ENCODE results near the gene MESP2.

Gene MESP2

DNA sequence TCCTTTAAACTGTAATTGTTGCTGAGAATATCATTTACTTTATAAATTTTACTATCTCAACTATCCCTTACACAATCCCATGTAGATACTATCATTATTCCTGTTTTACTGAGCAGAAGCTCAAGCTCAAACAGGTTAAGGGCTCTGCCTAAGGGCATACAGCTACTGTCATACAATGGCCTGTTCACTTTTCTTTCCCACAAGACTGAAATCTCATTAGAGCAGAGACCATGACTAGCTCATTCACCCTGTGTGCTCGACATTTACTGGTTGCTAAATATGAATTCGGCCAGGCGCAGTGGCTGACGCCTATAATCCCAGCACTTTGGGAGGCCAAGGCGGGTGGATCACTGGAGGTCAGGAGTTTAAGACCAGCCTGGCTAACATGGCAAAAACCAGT lies 1.6 kb upstream of the MESP2 start:
- TF ChIP-seq ZFX (IDR thresholded peaks at IDR 0.05; ENCODE audit: borderline replicate concordance) = no peak
- TF ChIP-seq, protein P1, sequence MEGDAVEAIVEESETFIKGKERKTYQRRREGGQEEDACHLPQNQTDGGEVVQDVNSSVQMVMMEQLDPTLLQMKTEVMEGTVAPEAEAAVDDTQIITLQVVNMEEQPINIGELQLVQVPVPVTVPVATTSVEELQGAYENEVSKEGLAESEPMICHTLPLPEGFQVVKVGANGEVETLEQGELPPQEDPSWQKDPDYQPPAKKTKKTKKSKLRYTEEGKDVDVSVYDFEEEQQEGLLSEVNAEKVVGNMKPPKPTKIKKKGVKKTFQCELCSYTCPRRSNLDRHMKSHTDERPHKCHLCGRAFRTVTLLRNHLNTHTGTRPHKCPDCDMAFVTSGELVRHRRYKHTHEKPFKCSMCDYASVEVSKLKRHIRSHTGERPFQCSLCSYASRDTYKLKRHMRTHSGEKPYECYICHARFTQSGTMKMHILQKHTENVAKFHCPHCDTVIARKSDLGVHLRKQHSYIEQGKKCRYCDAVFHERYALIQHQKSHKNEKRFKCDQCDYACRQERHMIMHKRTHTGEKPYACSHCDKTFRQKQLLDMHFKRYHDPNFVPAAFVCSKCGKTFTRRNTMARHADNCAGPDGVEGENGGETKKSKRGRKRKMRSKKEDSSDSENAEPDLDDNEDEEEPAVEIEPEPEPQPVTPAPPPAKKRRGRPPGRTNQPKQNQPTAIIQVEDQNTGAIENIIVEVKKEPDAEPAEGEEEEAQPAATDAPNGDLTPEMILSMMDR (IDR thresholded peaks at IDR 0.05) = no peak
- H3K27ac ChIP-seq = no peak overlapping the region

DNA sequence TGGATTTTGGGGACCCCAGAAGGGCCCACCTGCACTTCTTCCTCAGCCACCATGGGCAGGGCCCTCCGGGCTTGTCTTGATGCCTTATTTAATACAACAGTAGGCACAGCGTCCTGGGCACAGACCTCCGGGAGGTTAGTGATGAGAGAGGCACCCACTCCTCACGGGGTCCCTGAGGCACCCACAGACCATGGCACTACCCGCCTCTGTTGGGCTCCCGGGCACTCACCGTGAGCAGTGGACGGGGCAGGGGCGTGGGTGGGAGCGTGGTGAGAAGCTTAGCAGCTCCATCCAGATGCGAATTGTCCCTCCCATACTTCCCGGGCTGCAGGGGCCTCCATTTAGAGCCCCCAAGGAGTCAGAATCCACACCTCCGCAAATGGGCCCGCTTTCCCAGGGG lies 317 bp upstream of the MESP2 start:
- peak overlapping the region; percentile 42 for H3K27ac ChIP-seq
- no peak for TF ChIP-seq ZFX (IDR thresholded peaks at IDR 0.05; ENCODE audit: borderline replicate concordance)
- TF ChIP-seq, protein P1 (IDR thresholded peaks at IDR 0.05) = no peak

DNA sequence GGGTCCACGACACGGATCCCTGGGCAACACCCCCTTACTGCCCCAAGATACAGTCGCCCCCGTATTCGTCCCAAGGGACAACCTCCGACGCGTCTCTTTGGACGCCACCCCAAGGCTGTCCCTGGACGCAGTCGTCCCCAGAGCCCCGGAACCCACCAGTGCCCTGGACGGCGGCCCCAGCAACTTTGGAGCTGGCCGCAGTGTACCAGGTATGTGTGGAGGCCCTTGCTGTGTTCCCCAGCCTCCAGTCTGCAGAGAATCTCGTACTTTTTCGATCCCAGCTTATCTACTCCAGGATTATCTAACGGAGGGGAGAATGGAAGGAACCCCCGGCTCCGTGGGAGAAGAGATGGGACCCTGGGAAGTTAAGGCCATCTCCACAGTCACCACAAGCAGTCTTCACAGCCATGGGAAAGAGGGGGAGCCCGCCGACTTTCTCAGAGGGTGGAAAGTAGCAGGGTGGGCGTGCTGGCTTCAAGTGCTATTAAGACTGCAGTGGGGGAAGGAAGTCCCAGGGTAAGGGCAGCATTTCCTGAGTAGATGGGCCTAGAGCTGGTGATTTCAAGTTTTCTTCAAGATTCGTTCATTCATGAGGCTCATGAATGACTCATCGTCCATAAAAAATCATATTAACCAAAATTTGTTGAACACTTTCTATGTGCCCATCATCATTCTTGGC lies 1.1 kb downstream of the MESP2 start:
- no peak overlapping the region for H3K27ac ChIP-seq
- TF ChIP-seq, protein P1 (IDR thresholded peaks at IDR 0.05) = no peak
- TF ChIP-seq ZFX (IDR thresholded peaks at IDR 0.05; ENCODE audit: borderline replicate concordance) = no peak

DNA sequence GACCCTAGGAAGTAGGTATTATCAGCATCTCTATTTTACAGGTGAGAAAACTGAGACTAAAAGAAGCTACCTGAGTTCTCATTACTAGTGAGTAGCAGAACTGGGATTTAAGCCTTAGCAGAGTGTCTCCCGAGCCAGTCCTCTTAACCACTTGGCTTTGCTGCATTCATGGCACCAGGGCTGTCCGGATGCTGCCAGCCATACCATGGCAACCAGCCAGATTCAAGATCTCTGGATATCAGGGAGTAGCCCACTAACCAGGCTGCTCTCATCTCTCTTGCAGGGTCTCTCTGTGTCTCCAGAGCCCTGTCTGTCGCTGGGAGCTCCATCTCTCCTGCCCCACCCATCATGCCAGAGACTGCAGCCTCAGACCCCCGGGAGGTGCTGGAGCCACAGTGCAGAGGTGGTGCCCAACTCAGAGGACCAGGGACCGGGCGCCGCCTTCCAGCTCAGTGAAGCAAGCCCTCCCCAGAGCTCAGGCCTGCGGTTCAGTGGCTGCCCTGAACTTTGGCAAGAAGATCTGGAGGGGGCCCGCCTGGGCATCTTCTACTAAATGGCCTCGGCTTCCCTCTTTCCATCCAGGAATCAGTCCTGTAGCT lies 1.7 kb downstream of the MESP2 start:
- no peak overlapping the region for H3K27ac ChIP-seq
- TF ChIP-seq, protein P1 (IDR thresholded peaks at IDR 0.05) = no peak
- no peak for TF ChIP-seq ZFX (IDR thresholded peaks at IDR 0.05; ENCODE audit: borderline replicate concordance)

DNA sequence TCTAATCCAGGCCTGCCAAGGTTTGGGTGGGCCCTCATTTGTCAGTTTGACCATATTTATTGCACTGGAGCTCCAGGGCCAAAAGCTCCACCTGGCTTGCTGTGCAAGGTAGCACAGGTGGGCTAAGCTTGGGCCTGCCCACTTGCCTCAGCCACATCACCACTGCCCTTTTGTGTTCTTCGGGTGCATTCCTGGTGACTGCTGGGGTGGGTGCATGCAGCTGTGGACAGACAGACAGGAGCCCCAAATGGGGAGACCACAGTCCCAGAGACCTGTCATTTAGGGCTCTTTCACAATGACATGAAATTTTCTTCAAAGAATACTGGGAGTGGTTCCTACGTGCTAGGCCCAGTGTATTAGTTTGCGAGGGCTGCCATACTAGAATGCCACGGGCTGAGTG lies 2.7 kb downstream of the MESP2 start:
- TF ChIP-seq, protein P1 (IDR thresholded peaks at IDR 0.05) = no peak
- no peak for TF ChIP-seq ZFX (IDR thresholded peaks at IDR 0.05; ENCODE audit: borderline replicate concordance)
- no peak overlapping the region for H3K27ac ChIP-seq

DNA sequence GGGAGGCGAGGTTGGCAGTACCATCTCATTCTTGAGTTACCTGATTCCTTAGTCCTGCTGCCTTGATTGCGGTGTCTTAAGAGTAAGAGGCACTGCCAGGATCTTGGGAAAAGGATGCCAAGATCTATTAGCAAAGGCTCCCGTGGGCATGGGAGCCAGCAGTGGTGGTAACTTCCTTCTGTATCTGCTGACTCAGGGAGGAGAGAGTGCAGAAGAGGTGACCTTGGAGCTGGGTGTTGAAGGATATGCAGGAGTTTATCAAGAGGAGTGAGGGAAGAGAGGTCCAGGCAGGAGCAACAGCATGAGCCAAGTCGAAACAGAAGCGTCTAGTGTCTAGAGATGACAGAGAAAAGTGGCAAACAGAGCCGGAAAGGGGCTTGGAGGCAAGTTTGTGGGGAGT lies 4.5 kb downstream of the MESP2 start:
- H3K27ac ChIP-seq = no peak overlapping the region
- TF ChIP-seq, protein P1 (IDR thresholded peaks at IDR 0.05) = no peak
- TF ChIP-seq ZFX (IDR thresholded peaks at IDR 0.05; ENCODE audit: borderline replicate concordance) = no peak

DNA sequence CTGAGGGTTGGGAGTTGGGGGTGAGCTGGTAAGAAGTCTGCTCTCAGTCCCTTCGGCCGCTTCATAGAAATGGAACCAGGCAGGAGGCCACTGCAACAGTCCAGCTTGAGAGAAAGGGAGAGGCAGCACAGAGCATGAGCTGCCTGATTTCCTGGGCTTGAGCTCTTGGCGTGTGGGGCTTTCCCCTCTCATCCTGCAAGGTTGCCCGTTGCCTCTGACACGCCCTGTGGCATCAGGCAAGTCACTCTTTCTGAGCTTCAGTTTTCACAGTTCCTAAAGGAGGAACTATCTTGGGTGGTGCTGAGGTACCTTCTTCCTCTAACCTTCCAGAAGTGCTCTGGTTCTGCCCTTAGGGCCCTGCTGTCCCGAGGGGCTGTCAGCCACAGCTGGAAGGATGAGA lies 4.9 kb downstream of the MESP2 start:
- TF ChIP-seq, protein P1 (IDR thresholded peaks at IDR 0.05) = no peak
- TF ChIP-seq ZFX (IDR thresholded peaks at IDR 0.05; ENCODE audit: borderline replicate concordance) = no peak
- H3K27ac ChIP-seq = no peak overlapping the region

All from 22Rv1 (cell line).